H1 (cell line): Measurements from ENCODE around the gene RNF208. TPM values are rescaled to one million over a fixed set of nuclear protein-coding genes. Genes with fewer than 3 reads are reported as not detected.

Source experiments
- CTCF ChIA-PET: fragments of 300-600 bp; sonication (Branson Sonifier 250); formaldehyde crosslinking; loops from one replicate; lab custom pipeline; 2021; ENCODE audit not compliant: partially characterized antibody; lab: Charles Lee
- POLR2A ChIA-PET: fragments of 300-600 bp; sonication (Branson Sonifier 250); formaldehyde crosslinking; loops from one replicate; lab custom pipeline; 2021; ENCODE audit warnings: inconsistent platforms; ENCODE audit not compliant: partially characterized antibody; lab: Charles Lee
- DNase-seq, 2 experiments: peaks; one replicate each; pipeline versions ENCODE4 v3.0.0 to v3.0.0-alpha.2; 2010 to 2022; ENCODE audit warnings: low spot score in 2 of 2, low read depth in 1 of 2, mixed read lengths in 1 of 2
- FAIRE-seq: peaks from 2 replicates; lab custom pipeline; 2011; peaks lifted over from hg19 to GRCh38; lab: Jason Lieb, UNC
- H2AFZ ChIP-seq: 2 replicates; pipeline ENCODE4 v1.8.1; 2012; ENCODE audit warnings: low read length, inconsistent platforms
- H2AK5ac ChIP-seq: 2 replicates; pipeline ENCODE4 v1.6.1; 2013; ENCODE audit warnings: low read depth, low read length
- H2BK120ac ChIP-seq: replicated peaks from 2 replicates; pipeline ENCODE3; 2013; ENCODE audit warnings: low read depth, low read length, inconsistent platforms
- H2BK12ac ChIP-seq: 2 replicates; pipeline ENCODE4 v1.6.1; 2013; ENCODE audit warnings: low read depth, low read length
- H2BK15ac ChIP-seq: 2 replicates; pipeline ENCODE4 v1.6.1; 2013; ENCODE audit warnings: low read length
- H2BK20ac ChIP-seq: 2 replicates; pipeline ENCODE4 v1.6.1; 2013; ENCODE audit warnings: low read length
- H2BK5ac ChIP-seq: 2 replicates; pipeline ENCODE4 v1.6.1; 2013; ENCODE audit warnings: low read depth, low read length
- H3K14ac ChIP-seq: 2 replicates; pipeline ENCODE4 v1.6.1; 2013; ENCODE audit warnings: inconsistent platforms; ENCODE audit not compliant: insufficient read length
- H3K18ac ChIP-seq: 2 replicates; pipeline ENCODE4 v1.6.1; 2013; ENCODE audit warnings: low read length; ENCODE audit errors: extremely low read depth
- H3K23ac ChIP-seq: 2 replicates; pipeline ENCODE4 v1.6.1; 2013; ENCODE audit warnings: inconsistent platforms; ENCODE audit not compliant: insufficient read length
- H3K23me2 ChIP-seq: 2 replicates; pipeline ENCODE4 v1.6.1; 2013; ENCODE audit warnings: low read depth, low read length
- H3K27ac ChIP-seq: 2 replicates; pipeline ENCODE4 v1.6.1; 2011; ENCODE audit warnings: low read depth, low read length, inconsistent platforms
- H3K27me3 ChIP-seq, 4 experiments: replicated peaks in 1 of 4; 1 replicate in 1 of 4; 2 replicates in 3 of 4; pipeline versions ENCODE4 v1.6.1 to v1.8.1; 2011 to 2013; ENCODE audit warnings: low read length in 3 of 4, mild to moderate bottlenecking in 3 of 4, inconsistent platforms in 2 of 4, mixed read lengths in 2 of 4, moderate library complexity in 1 of 4; ENCODE audit not compliant: control insufficient read depth in 3 of 4, insufficient read depth in 3 of 4; ENCODE audit errors: extremely low read depth in 1 of 4
- H3K36me3 ChIP-seq, 4 experiments: 2 replicates each; pipeline versions ENCODE4 v1.6.1 to v1.8.1; 2011 to 2013; ENCODE audit warnings: mild to moderate bottlenecking in 4 of 4, low read length in 3 of 4, moderate library complexity in 2 of 4, control low read depth in 1 of 4, inconsistent platforms in 1 of 4; ENCODE audit not compliant: insufficient read depth in 4 of 4, control insufficient read depth in 2 of 4
- H3K4ac ChIP-seq: replicated peaks from 2 replicates; pipeline ENCODE3; 2013; ENCODE audit warnings: low read length, low read depth, mixed read lengths, inconsistent platforms; ENCODE audit not compliant: insufficient read length
- H3K4me1 ChIP-seq, 4 experiments: replicated peaks in 1 of 4; 1 replicate in 1 of 4; 2 replicates in 3 of 4; pipeline versions ENCODE4 v1.6.1 to v1.8.1; 2011 to 2013; ENCODE audit warnings: low read length in 3 of 4, inconsistent platforms in 2 of 4, mixed read lengths in 1 of 4; ENCODE audit not compliant: insufficient read depth in 4 of 4, control insufficient read depth in 3 of 4
- H3K4me2 ChIP-seq, 2 experiments: 2 replicates each; pipeline versions ENCODE4 v1.6.1 to v1.8.1; 2011 to 2013; ENCODE audit warnings: low read depth in 2 of 2, low read length in 2 of 2, control low read depth in 1 of 2, inconsistent platforms in 1 of 2, mild to moderate bottlenecking in 1 of 2; ENCODE audit not compliant: insufficient read depth in 1 of 2
- H3K4me3 ChIP-seq, 4 experiments: fragments of 200-600, 300-600 bp in 1 of 4; sonication (generic), shearing (Covaris generic), sonication (Bioruptor Twin) in 1 of 4; 2 replicates each; pipeline versions ENCODE4 v1.5.1 to v1.8.1; 2011 to 2016; ENCODE audit warnings: low read length in 4 of 4, low read depth in 3 of 4, control low read depth in 2 of 4, inconsistent platforms in 2 of 4, mild to moderate bottlenecking in 2 of 4, mixed read lengths in 1 of 4, moderate library complexity in 1 of 4; ENCODE audit not compliant: insufficient read depth in 2 of 4; ENCODE audit errors: extremely low read depth in 1 of 4
- H3K56ac ChIP-seq: replicated peaks from 2 replicates; pipeline ENCODE3; 2013; ENCODE audit warnings: low read depth, mild to moderate bottlenecking, mixed read lengths, low read length, inconsistent platforms; ENCODE audit not compliant: insufficient read length
- H3K79me1 ChIP-seq: 2 replicates; pipeline ENCODE4 v1.6.1; 2013; ENCODE audit warnings: low read depth, low read length, control low read depth
- H3K79me2 ChIP-seq, 2 experiments: 2 replicates each; pipeline versions ENCODE4 v1.6.1 to v1.8.1; 2012 to 2013; ENCODE audit warnings: low read length in 2 of 2, mild to moderate bottlenecking in 2 of 2, inconsistent platforms in 1 of 2; ENCODE audit not compliant: insufficient read depth in 2 of 2, control insufficient read depth in 1 of 2
- H3K9ac ChIP-seq, 4 experiments: replicated peaks in 1 of 4; 1 replicate in 1 of 4; 2 replicates in 3 of 4; pipeline versions ENCODE4 v1.6.1 to v1.8.1; 2011 to 2013; ENCODE audit warnings: low read depth in 3 of 4, low read length in 3 of 4, control low read depth in 2 of 4, mild to moderate bottlenecking in 2 of 4, moderate library complexity in 2 of 4, inconsistent platforms in 1 of 4; ENCODE audit errors: extremely low read depth in 1 of 4
- H3K9me3 ChIP-seq, 2 experiments: 2 replicates each; pipeline versions ENCODE4 v1.6.1 to v1.8.1; 2012 to 2013; ENCODE audit warnings: mild to moderate bottlenecking in 2 of 2, moderate library complexity in 2 of 2, control low read depth in 1 of 2, inconsistent platforms in 1 of 2, low read depth in 1 of 2, low read length in 1 of 2, mixed read lengths in 1 of 2; ENCODE audit not compliant: insufficient read depth in 2 of 2
- H4K20me1 ChIP-seq, 2 experiments: replicated peaks in 1 of 2; 2 replicates each; pipeline versions ENCODE3 to v1.8.1; 2011 to 2013; ENCODE audit warnings: inconsistent platforms in 2 of 2, low read length in 2 of 2, mild to moderate bottlenecking in 1 of 2; ENCODE audit not compliant: insufficient read depth in 2 of 2, control insufficient read depth in 1 of 2
- H4K5ac ChIP-seq: 2 replicates; pipeline ENCODE4 v1.6.1; 2013; ENCODE audit warnings: low read length, low read depth, mixed read lengths, inconsistent platforms; ENCODE audit not compliant: insufficient read length
- H4K8ac ChIP-seq: 2 replicates; pipeline ENCODE4 v1.8.0; 2013; ENCODE audit warnings: mild to moderate bottlenecking, moderate library complexity, low read length, inconsistent platforms; ENCODE audit not compliant: insufficient read depth; ENCODE audit errors: extremely low read depth
- H4K91ac ChIP-seq: replicated peaks from 2 replicates; pipeline ENCODE3; 2013; ENCODE audit warnings: low read length, mixed read lengths, inconsistent platforms; ENCODE audit not compliant: insufficient read length
- ATF3 ChIP-seq: IDR thresholded peaks from 2 replicates; pipeline ENCODE4 v1.6.1; 2011; ENCODE audit warnings: low read depth, mild to moderate bottlenecking, low read length; ENCODE audit not compliant: insufficient read depth
- EZH2 ChIP-seq: fragments of 200-600 bp; sonication (generic); IDR thresholded peaks from 2 replicates; pipeline ENCODE4 v1.7.1; 2012; ENCODE audit warnings: low read depth, mild to moderate bottlenecking, moderate library complexity, low read length, inconsistent platforms; ENCODE audit not compliant: severe bottlenecking
- NRF1 ChIP-seq: IDR thresholded peaks from 2 replicates; pipeline ENCODE4 v1.6.1; 2011; ENCODE audit warnings: mild to moderate bottlenecking, low read depth, low read length, improper control_type of control experiment
- RXRA ChIP-seq: IDR thresholded peaks from 2 replicates; pipeline ENCODE4 v1.6.1; 2011; ENCODE audit warnings: low read depth, mild to moderate bottlenecking, low read length, moderate library complexity; ENCODE audit not compliant: insufficient read depth
- YY1 ChIP-seq: IDR thresholded peaks from 2 replicates; pipeline ENCODE4 v1.6.1; 2011; ENCODE audit warnings: low read depth, mild to moderate bottlenecking, low read length
- WGBS, 2 experiments: shearing (Covaris generic) in 1 of 2; methylation state at CpG; one replicate each; pipeline versions ENCODE4 v1.1.6 to v1.1.7; 2013 to 2015; ENCODE audit warnings: low lambda C conversion rate in 2 of 2, mixed read lengths in 2 of 2, inconsistent platforms in 1 of 2, low coverage in 1 of 2, missing lambda C conversion rate in 1 of 2; ENCODE audit not compliant: insufficient replicate concordance in 2 of 2, insufficient coverage in 1 of 2, insufficient read length in 1 of 2; ENCODE audit errors: extremely low coverage in 1 of 2, missing lambda C conversion rate in 1 of 2; 5-methylcytosine and 5-hydroxymethylcytosine counted together
- polyA plus RNA-seq, 7 experiments: library from polyadenylated mRNA; depleted of rRNA in 3 of 7; stranded (reverse) in 5 of 7; unstranded in 2 of 7; fragments of >200 nt in 5 of 7; fragments of 200-250 nt in 2 of 7; gene quantifications; 1 replicate in 5 of 7; 2 replicates in 1 of 7; 4 replicates in 1 of 7; pipeline versions ENCODE4 v1.2.1 to v1.2.3, GENCODE V29; 2011 to 2013; ENCODE audit warnings: missing spikeins in 2 of 7, mixed read lengths in 2 of 7
- total RNA-seq: library from RNA; stranded (reverse); fragmentation: NEBNext Ultra II Directional; extraction: Animal tissue kit (Norgen Biotek cat#: 25700); gene quantifications from 2 replicates; pipeline ENCODE4 v1.2.1, GENCODE V29; 2021

RNF208 gene
- total and polyA plus RNA-seq, 2 of the 8 experiments (the other 6 are each of a cell fraction or from before 2014, with no cell fraction given) = 2.7 to 7.7 TPM

GRCh38 chr9:137179761-137180160 lies 42.3 kb downstream of the RNF208 start:
- Histone ChIP-seq H4K91ac (no peak overlapping the region), H3K27me3 (no peaks in the 10 kb centered on the region; a peak in 2 of 7 replicates), H2BK5ac (no peak overlapping the region), H2BK12ac (no peak overlapping the region), H4K5ac (no peak overlapping the region), H3K79me1 (no peaks in the 10 kb centered on the region; the same call in 1 of the 2 replicates), H3K18ac (no peak overlapping the region), H2AFZ (no peak overlapping the region), H2BK15ac (no peak overlapping the region), H4K8ac (no peak overlapping the region), H3K14ac (no peak overlapping the region), H3K79me2 (no peaks in the 10 kb centered on the region), H3K4me1 (peaks cover 0 to 8% (median 3%) of the 10 kb centered on the region in 4 experiments; a peak in 5 of 7 replicates), H2BK120ac (no peak overlapping the region), H3K36me3 (peaks cover 0 to 38% (median 10%) of the 10 kb centered on the region in 4 experiments; a peak in 7 of 8 replicates), H3K23me2 (no peaks in the 10 kb centered on the region), H3K9ac (no peak overlapping the region), H3K23ac (no peak overlapping the region), H3K4me2 (no peak overlapping the region), H3K56ac (no peak overlapping the region), H2AK5ac (no peak overlapping the region), H3K4me3 (no peak overlapping the region), H3K9me3 (no peaks in the 10 kb centered on the region), H3K4ac (no peak overlapping the region), H2BK20ac (no peak overlapping the region), H4K20me1 (peaks cover 2 to 26% of the 10 kb centered on the region in 2 experiments), H3K27ac (no peak overlapping the region)
- DNase-seq (no peak), FAIRE-seq (no peak)
- CTCF ChIA-PET = interaction anchor here (1.0 to 1.4 kb wide), 6 partner anchors 8 to 116 kb away, joined by 3 to 5 read pairs (median 4); partner anchors contain the start of gene TMEM210
- POLR2A ChIA-PET = interaction anchor here (0.7 to 1.3 kb wide), 3 partner anchors 9 to 23 kb away, joined by 3 to 9 read pairs (median 4); partner anchors contain the start of genes ANAPC2 and SSNA1
- 87% methylated on average over 8 of the region's 17 CpGs; no CpG with 5 or more reads in 1 of the 2 experiments for WGBS, 2 experiments
- TF ChIP-seq EZH2 (no peak), YY1 (no peak), RXRA (no peak), ATF3 (no peak), NRF1 (no peak)
